CD4-positive, alpha-beta T cell treated with Interleukin-10 for 1 hour (primary cell): Measurements from ENCODE around the gene RPRD1B.

Experiments used
- DNase-seq: peaks from one replicate; pipeline ENCODE4 v3.0.0-alpha.2; 2020

Gene RPRD1B, protein sequence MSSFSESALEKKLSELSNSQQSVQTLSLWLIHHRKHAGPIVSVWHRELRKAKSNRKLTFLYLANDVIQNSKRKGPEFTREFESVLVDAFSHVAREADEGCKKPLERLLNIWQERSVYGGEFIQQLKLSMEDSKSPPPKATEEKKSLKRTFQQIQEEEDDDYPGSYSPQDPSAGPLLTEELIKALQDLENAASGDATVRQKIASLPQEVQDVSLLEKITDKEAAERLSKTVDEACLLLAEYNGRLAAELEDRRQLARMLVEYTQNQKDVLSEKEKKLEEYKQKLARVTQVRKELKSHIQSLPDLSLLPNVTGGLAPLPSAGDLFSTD

DNA sequence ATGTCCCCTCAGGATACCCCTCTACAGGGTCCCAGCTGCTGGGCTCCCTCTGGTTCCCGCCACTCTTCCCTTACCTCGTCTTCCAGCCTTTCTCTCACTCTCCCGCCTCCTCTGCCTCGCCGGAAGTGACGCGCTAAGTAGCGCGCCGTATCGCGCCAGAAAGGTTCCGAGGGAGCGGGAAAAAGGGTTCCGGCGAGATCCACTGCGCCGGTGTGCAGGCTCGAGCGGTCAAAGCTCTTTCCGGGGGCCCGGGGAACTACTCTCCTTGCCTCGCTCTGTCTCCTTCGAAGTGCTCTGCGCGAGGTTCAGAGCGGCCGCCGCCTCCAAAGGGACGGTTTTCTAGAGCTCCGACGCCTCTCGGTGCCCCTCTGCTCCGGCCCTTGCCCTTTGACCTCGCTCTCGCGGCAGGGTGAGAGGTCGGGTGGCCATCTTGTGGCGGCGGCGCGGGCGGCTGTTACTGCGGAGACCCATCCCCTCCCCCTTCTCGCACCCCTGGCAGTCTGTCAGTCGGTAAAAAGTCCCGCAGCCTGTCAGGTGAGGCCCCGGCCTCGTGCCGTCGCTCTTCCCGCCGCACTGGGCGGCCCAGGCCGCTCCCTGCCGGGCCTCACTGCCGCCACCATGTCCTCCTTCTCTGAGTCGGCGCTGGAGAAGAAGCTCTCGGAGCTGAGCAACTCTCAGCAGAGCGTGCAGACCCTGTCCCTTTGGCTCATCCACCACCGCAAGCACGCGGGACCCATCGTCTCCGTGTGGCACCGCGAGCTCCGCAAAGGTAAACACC is at the start of gene RPRD1B, which contains the start of gene TTI1:
Gene RPRD1B, plus strand, starts transcription at position 417 of the 778 bp plus-strand sequence. Its CDS starts 202 bp downstream, at position 619.
Gene TTI1, minus strand, starts transcription at position 127 of the 778 bp plus-strand sequence. CDS start 19,640 bp downstream, outside the sequence.
- peak; percentile 91 for DNase-seq

GRCh38 chr20:37984018-37984785 is 49.3 kb upstream of the RPRD1B start:
- DNase-seq: no peak

DNA sequence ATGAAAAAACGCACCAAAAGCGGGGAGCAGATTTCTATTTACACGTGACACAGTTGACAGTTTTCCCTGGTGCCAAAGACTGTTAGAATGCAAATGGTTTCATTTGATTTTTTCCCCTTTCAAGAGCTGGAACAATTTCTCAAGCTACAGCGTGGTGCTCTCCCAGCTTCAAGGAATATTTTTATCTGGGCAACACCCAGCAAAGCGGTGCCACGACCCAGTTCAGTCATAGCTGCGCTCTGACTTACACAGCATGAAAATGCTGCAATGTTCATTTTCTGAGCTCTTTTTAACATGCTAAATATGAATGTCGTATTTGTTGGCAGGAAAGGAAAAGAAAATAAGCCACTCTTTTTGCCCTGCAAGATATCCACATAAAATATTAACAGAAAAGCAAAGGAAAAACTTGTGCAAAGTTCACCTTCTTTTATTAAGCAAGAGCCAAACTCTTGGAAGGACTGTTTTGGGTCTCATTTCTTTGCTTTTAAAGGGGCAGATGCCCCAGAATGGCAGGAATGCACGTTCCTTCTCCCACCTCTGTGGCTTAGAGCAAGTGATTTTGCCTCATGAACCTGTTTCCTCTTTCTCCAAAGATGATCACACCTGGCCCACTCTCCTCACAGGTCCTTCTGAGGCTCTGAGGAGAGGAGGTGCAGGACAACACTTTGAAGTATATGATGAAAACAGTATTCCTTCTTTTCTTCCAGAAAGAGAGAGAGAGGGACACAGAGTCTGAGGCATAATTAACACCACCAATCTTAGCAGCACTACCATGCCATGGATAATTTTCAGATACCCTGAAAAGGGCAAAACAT is 47.3 kb upstream of the RPRD1B start:
- no peak for DNase-seq

- DNase-seq: no peak
Measured at GRCh38 chr20:37986873-37987601, 46.5 kb upstream of the RPRD1B start.

DNA sequence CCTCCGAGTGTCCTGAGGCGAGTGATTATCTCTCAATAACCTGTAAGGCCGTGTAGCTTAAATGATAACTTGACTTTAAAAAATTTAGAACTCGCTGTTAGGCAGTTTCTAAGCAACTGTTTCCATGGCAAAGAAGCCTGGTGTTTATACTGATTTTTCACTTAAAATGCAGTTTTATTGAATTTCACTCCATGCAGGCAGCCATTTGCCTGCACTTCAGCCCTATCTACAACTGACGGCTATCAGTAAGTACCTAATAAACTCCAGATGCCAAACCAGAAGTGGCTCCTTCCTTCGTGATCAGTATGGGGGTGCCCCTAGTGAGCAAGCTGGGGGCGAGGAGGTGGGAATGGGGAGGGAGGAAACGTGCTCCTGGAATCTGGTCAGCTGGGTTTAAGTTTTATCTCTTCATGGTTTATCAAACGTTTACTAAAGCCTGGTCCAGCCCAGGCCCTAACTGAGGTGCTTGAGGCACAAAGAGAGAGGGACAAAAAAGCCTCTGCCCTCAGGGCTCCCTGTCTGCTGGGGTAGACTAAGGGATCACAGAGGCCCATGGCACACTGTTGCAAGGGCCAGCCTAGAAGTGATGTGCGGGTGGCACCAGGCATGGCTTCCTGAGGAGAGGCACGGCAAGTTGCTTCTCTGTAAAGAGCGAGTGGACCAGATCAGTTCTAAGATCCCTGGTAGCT is 45.8 kb upstream of the RPRD1B start:
- DNase-seq: no peak

DNA sequence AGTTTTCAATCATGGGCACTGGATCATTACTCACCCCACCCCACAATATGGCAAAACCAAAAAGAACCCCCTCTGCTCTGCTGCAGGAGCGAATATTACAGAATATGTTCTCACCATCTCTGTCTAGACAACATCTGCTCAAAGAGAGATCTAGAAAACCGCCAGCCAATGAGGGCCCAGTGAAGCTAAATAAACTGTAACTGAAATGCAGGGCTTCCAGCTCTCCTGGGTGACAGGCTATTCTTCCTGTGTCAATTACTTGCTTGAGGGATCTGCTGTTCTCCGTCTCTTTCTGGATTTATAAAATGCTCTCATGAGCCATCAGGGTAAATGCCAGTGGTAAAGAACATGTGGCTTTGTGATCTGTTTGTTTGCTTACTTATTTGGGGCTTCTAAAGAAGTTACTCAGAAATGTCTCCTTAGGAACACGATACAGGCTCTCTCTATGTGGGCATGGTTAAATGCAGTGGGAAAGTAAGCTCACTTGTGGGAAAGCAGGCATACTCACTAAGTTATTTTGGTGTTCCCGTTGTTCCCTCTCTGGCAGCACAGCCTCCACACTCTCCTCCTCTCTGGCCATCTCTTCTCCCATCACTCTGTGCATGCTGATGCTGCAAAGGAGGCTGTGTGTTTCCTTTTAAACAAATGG is 45.1 kb upstream of the RPRD1B start:
- DNase-seq: no peak

- DNase-seq: no peak
Measured at GRCh38 chr20:37989601-37990295, 43.8 kb upstream of the RPRD1B start.

DNA sequence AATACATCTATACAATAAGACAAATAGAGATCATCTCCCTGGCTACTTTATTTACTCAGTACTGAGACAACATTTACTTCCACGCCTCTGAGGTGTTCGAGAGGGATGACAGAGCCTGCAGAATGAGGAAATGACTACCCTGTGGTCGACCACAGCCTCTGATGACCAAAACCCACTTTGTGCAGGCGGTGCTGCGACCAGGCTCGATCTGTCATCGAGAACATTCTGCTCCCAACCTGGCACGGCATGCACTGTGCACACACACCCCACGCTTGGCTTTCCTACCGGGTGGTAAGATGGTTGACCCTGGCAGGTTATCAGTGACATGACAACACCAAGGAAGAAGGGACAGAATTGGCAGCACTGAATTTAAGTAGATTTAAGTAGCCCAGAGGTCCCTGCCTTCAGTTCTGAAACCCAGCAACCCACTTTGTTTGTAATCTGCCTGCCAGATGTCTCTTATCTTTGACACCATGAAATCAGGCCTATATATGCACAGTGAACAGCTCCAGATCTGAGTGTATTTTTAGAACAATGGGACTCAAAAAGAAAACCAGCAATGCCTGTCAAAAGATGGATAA is 42.9 kb upstream of the RPRD1B start:
- DNase-seq: peak; percentile 48

- DNase-seq: no peak
Measured at GRCh38 chr20:37991157-37991866, 42.2 kb upstream of the RPRD1B start.

GRCh38 chr20:37991908-37992307 is 41.6 kb upstream of the RPRD1B start:
- no peak for DNase-seq

DNA sequence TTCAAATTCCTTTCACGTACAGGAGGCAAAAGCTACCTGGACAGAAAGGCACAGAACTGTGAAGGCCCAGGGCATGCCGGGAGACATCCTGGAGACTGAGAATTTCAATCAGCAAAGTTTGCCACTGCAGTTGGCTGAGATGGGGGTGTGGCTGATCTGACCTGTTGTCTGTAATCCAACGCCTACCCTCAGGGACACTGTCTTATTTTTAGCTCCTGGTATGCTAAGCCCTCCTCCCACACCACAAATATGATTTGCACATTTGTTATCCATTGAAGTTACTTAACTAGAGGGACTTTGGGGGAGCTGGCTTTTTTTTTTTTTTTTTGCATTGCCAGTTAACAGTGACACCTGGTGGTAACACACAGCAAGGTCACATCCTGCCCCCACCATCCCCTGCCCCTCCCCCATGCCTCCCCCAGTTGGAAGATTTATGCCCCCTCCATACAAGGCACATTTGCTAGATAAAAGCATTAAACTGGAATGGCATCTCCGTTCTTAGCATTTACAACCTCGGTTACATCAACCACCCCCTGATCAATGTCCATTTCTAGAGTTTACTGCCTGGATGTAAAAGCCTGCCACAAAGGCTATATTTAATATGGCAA is 40.6 kb upstream of the RPRD1B start:
- peak; percentile 27 for DNase-seq

- no peak for DNase-seq
Measured at GRCh38 chr20:37994512-37994911, 39.0 kb upstream of the RPRD1B start.

DNA sequence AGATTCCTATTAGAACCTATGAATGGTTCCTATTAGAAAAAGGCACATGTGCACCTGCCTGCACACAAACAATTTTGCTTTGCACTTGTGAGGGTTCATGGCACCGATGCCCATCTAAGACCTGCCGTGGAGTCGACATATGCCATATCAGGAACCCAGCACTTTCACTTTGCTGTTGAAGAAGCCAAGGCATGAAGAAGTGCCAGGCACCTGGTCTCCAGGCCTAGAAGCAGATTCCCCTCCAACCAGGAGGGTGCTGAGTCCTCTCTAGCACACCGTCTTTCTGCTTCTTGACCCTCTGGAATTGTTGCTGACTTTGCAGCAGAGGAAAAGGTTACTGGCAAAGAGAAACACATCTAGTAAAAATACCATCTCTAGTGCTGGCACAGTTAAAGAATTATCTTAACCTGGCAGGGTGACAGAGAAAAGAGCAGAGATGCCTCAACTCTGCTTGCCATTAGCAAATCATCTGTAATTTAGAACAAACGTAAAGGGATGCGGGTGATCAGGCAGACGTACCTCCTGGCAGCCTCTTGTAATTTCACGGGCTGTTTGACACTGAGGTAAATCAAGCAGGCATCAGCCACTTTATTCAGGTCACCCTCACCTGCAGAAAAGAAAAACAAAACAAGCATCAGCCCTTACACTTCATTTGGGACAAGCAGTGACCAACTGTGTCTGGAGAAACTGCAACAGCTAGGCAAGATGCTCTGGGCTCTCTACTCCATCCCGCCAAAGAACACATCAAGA is 37.5 kb upstream of the RPRD1B start:
- no peak for DNase-seq

DNA sequence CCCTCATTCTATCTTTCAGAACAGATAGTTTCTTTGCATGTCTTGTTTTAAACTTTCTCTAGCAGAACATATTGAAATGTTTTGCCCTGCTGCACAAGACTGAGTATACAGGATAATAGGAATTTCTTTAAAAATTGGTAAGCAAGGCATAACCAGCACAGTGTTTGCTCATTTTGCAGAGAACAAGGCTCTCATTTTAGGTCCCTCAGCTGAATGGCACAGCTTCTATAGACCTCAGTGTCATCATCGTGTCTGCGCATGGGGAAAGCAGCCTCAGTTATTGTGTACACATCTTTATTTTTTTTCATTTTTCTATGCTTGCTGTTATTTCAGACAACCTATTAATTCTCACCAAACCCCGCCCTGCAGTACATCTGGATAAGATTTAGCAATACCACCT is 36.0 kb upstream of the RPRD1B start:
- DNase-seq: no peak

GRCh38 chr20:37999526-38000263 is 33.9 kb upstream of the RPRD1B start:
- no peak for DNase-seq

DNA sequence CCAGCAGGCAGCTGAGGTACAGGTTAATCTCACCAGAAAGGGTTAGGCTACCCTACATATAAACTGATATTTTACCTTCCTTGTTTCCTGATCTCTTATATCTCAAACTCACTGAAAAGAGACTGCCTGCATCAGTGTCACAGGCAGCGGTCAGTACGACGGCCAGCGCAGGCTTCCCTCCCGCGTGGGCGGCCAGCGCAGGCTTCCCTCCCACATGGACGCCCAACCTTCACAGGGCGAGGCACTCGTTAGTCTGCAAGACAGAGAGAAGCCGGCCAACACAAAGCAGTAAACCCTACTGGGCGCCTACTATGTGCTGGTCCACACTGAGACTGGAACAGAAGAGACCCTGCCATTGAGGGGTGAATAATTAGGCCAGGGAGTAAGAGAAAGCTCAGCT is 33.3 kb upstream of the RPRD1B start:
- DNase-seq: no peak
